Activated CD8-positive, alpha-beta memory T cell treated with anti-CD3 and anti-CD28 coated beads, Interleukin-2, amount 10 ng/mL, durations not matched to agents 7 days and 5 days (primary cell): ENCODE measurements around the gene TSPAN8. TPM values are rescaled to one million over a fixed set of nuclear protein-coding genes. Genes with fewer than 3 reads are reported as not detected.
"Not testable (repeated sequence)": the region's sequence is repeated elsewhere in the genome, so short reads cannot be mapped to it uniquely, and the experiment has no call there.

Source experiments
- ATAC-seq: fragments of 150-1000 bp; cut with Tn5 transposase; one replicate; pipeline ENCODE4 v1.10.0; 2021; ENCODE audit warnings: moderate library complexity
- CTCF ChIA-PET: fragments of 350-600 bp; sonication (Branson Sonifier 250); formaldehyde crosslinking; loops from one replicate; lab custom pipeline; 2021; ENCODE audit warnings: antibody characterized with exemption; lab: Charles Lee
- DNase-seq: peaks from one replicate; pipeline ENCODE4 v3.0.0-alpha.2; 2020
- H3K27ac Mint-ChIP-seq: one replicate; pipeline ENCODE4 v1.8.0; 2021; ENCODE audit warnings: mild to moderate bottlenecking, mixed read lengths
- H3K27me3 Mint-ChIP-seq: one replicate; pipeline ENCODE4 v1.8.0; 2021; ENCODE audit warnings: mixed read lengths
- H3K36me3 Mint-ChIP-seq: one replicate; pipeline ENCODE4 v1.8.0; 2021; ENCODE audit warnings: mild to moderate bottlenecking, mixed read lengths
- H3K4me1 Mint-ChIP-seq: one replicate; pipeline ENCODE4 v1.8.0; 2021; ENCODE audit warnings: mixed read lengths
- H3K4me3 Mint-ChIP-seq: one replicate; pipeline ENCODE4 v1.8.0; 2021; ENCODE audit warnings: mild to moderate bottlenecking, moderate library complexity, mixed read lengths
- H3K9me3 Mint-ChIP-seq: one replicate; pipeline ENCODE4 v1.8.0; 2022; ENCODE audit warnings: low read depth, mixed read lengths
- total RNA-seq, 2 experiments: library from RNA; stranded (reverse); gene quantifications; one replicate each; pipeline ENCODE4 v1.2.3, GENCODE V29; 2021

The TSPAN8 gene
- total RNA-seq, 2 experiments from 2014 or later: not detected

DNA sequence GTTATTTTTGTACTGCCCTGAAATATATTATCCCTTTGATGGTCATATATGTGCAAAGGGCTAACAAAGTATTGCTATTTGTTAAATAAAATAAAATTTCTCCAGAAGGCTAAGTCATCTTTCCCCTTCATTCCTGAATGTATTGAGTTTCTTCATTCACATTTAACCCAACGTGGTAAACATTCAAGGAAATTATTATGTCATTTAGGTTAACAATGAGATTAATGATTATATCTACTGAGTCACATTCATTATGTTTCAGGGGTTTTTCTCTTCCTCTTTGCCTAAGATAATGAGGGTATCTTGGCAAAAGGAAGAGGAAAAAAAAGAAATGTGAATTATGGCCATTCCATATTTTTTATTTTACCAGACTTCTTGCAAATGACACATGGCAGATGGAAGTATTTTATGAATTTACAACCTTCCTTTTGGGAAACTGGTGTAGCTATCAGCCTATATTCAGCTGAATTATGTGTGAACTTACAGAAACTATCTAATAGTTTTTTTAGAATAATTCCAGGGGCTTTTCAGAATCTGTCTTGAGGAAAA, 27.2 kb downstream of the TSPAN8 start:
- Mint-ChIP-seq H3K27ac (no peak overlapping the region), H3K9me3 (no peaks in the 10 kb centered on the region), H3K27me3 (no peaks in the 10 kb centered on the region), H3K4me3 (no peak overlapping the region), H3K36me3 (no peaks in the 10 kb centered on the region), H3K4me1 (no peaks in the 10 kb centered on the region)
- CTCF ChIA-PET: no interaction called here
- DNase-seq: no peak
- no peak for ATAC-seq

- ATAC-seq (no peak), DNase-seq (no peak)
- CTCF ChIA-PET: no interaction called here
- no peaks in the 10 kb centered on the region for H3K9me3 Mint-ChIP-seq
- no peak overlapping the region for H3K27ac Mint-ChIP-seq
- H3K27me3 Mint-ChIP-seq: no peaks in the 10 kb centered on the region
- H3K4me1 Mint-ChIP-seq: no peaks in the 10 kb centered on the region
- no peaks in the 10 kb centered on the region for H3K36me3 Mint-ChIP-seq
- no peak overlapping the region for H3K4me3 Mint-ChIP-seq
These were observed 28.4 kb downstream of the TSPAN8 start for GRCh38 chr12:71129364-71129763.

DNA sequence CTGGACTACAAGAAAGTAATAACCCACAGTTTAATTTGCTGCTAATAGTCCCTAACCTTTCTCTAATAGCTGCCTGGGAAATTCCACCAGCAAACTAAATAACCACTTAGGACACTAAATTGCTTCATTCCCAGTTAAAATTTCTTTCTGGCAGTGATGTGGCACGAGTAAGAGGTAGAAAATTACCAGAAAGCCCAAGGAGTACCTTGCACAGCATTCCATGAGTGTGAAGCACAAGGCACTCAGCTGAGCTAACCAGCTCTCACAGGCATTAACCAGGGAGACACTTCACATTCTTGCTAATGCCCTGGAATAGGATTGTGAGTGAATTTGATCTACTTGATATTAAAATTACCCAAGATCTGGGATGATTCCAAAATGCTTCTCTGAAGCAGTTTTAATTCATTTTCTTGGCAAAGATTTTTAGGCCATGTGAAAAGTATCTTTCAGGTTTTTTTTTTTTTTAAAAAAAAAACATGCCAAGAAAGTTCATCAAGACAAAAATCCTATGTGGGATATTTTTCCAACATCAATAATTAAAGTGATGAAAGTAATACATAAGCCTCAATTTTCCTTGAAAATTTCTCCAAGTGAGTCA, 29.5 kb downstream of the TSPAN8 start:
- no peaks in the 10 kb centered on the region for H3K27me3 Mint-ChIP-seq
- DNase-seq: no peak
- CTCF ChIA-PET: interaction anchor here (0.7 kb wide), 1 partner anchor 617 kb away, joined by 3 read pairs; no protein-coding TSS in a partner anchor
- H3K9me3 Mint-ChIP-seq: no peaks in the 10 kb centered on the region
- ATAC-seq: no peak
- no peak overlapping the region for H3K4me3 Mint-ChIP-seq
- no peaks in the 10 kb centered on the region for H3K36me3 Mint-ChIP-seq
- H3K4me1 Mint-ChIP-seq: no peaks in the 10 kb centered on the region
- H3K27ac Mint-ChIP-seq: no peak overlapping the region

- ATAC-seq: no peak
- DNase-seq: no peak
- H3K4me3 Mint-ChIP-seq: no peak overlapping the region
- no peaks in the 10 kb centered on the region for H3K36me3 Mint-ChIP-seq
- H3K27ac Mint-ChIP-seq: no peak overlapping the region
- CTCF ChIA-PET: no interaction called here
- no peaks in the 10 kb centered on the region for H3K4me1 Mint-ChIP-seq
- no peaks in the 10 kb centered on the region for H3K27me3 Mint-ChIP-seq
- H3K9me3 Mint-ChIP-seq: no peaks in the 10 kb centered on the region
These were observed 31.9 kb downstream of the TSPAN8 start for GRCh38 chr12:71125949-71126348.

- ATAC-seq (no peak), DNase-seq (no peak)
- CTCF ChIA-PET: no interaction called here
- no peaks in the 10 kb centered on the region for H3K4me1 Mint-ChIP-seq
- no peak overlapping the region for H3K27ac Mint-ChIP-seq
- H3K36me3 Mint-ChIP-seq: no peaks in the 10 kb centered on the region
- H3K9me3 Mint-ChIP-seq: no peaks in the 10 kb centered on the region
- H3K27me3 Mint-ChIP-seq: no peaks in the 10 kb centered on the region
- no peak overlapping the region for H3K4me3 Mint-ChIP-seq
These were observed 32.3 kb downstream of the TSPAN8 start for GRCh38 chr12:71125515-71125914.

- H3K4me3 Mint-ChIP-seq: no peak overlapping the region
- no peak overlapping the region for H3K27ac Mint-ChIP-seq
- ATAC-seq (no peak), DNase-seq (no peak)
- CTCF ChIA-PET: no interaction called here
- H3K4me1 Mint-ChIP-seq: no peaks in the 10 kb centered on the region
- H3K27me3 Mint-ChIP-seq: no peaks in the 10 kb centered on the region
- H3K36me3 Mint-ChIP-seq: no peaks in the 10 kb centered on the region
- no peaks in the 10 kb centered on the region for H3K9me3 Mint-ChIP-seq
These were observed 32.9 kb downstream of the TSPAN8 start for GRCh38 chr12:71124835-71125460.

GRCh38 chr12:71113148-71113547, 44.7 kb downstream of the TSPAN8 start:
- CTCF ChIA-PET, H3K27me3 Mint-ChIP-seq, ATAC-seq, H3K4me1 Mint-ChIP-seq, H3K4me3 Mint-ChIP-seq, H3K27ac Mint-ChIP-seq, H3K9me3 Mint-ChIP-seq, H3K36me3 Mint-ChIP-seq, DNase-seq: not testable (repeated sequence)

DNA sequence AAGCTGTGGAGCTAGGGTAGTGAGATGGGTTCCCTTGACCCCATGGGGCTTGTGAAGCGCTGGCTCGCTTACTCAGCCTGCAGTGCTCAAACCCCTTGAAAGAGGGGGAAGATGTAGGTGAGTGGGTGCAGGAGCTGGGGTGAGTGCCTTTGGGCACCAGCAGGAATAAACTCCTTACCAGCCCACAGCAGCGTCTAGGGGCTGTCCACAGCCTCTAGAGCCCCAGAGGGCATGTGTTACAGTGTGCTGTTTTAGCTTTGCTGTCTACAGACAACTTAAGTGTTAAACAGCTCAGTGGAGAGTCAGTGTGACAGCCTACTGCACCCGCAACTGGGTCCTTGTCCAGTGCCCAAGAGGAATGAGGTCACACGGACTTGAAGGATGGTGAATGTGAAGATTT, 48.0 kb downstream of the TSPAN8 start:
- Mint-ChIP-seq H3K27ac (no peak overlapping the region), H3K27me3 (no peaks in the 10 kb centered on the region), H3K9me3 (peaks cover 3% of the 10 kb centered on the region), H3K4me3 (no peak overlapping the region), H3K36me3 (no peaks in the 10 kb centered on the region), H3K4me1 (no peaks in the 10 kb centered on the region)
- CTCF ChIA-PET: no interaction called here
- no peak for DNase-seq
- ATAC-seq: no peak

- DNase-seq: no peak
- no peak for ATAC-seq
- no peaks in the 10 kb centered on the region for H3K36me3 Mint-ChIP-seq
- CTCF ChIA-PET: no interaction called here
- H3K9me3 Mint-ChIP-seq: peaks cover 2% of the 10 kb centered on the region
- H3K27ac Mint-ChIP-seq: no peak overlapping the region
- no peaks in the 10 kb centered on the region for H3K4me1 Mint-ChIP-seq
- no peak overlapping the region for H3K4me3 Mint-ChIP-seq
- no peaks in the 10 kb centered on the region for H3K27me3 Mint-ChIP-seq
These were observed 49.4 kb downstream of the TSPAN8 start for GRCh38 chr12:71108355-71108754.

- CTCF ChIA-PET: no interaction called here
- no peaks in the 10 kb centered on the region for H3K4me1 Mint-ChIP-seq
- no peaks in the 10 kb centered on the region for H3K36me3 Mint-ChIP-seq
- H3K9me3 Mint-ChIP-seq: peaks cover 2% of the 10 kb centered on the region
- DNase-seq: no peak
- no peak overlapping the region for H3K27ac Mint-ChIP-seq
- no peak overlapping the region for H3K4me3 Mint-ChIP-seq
- ATAC-seq: no peak
- H3K27me3 Mint-ChIP-seq: no peaks in the 10 kb centered on the region
These were observed 49.9 kb downstream of the TSPAN8 start for GRCh38 chr12:71107936-71108335.

DNA sequence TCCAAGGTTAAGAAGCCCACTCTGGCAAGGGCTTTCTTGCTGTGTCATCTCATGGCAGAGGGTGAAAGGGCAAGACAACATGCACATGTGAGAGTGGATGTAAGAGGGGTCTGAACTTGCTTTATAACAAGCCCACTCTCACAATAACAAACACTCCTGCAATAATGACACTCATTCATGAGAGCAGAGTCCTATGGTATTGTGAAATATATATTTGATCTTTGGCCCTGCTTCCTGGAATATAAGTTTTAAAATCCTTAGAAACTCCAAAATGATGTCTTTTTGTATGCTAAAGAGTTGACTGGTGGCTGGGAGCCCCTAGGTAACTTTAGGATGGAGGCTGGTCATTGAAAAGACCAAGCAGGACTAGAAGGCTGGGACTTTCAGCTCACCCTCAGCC, 51.8 kb downstream of the TSPAN8 start:
- no peaks in the 10 kb centered on the region for H3K4me1 Mint-ChIP-seq
- no peaks in the 10 kb centered on the region for H3K27me3 Mint-ChIP-seq
- CTCF ChIA-PET: no interaction called here
- DNase-seq (no peak), ATAC-seq (no peak)
- H3K9me3 Mint-ChIP-seq: peaks cover 2% of the 10 kb centered on the region
- H3K4me3 Mint-ChIP-seq: no peak overlapping the region
- H3K36me3 Mint-ChIP-seq: no peaks in the 10 kb centered on the region
- H3K27ac Mint-ChIP-seq: no peak overlapping the region

- no peak for ATAC-seq
- H3K27ac Mint-ChIP-seq: no peak overlapping the region
- no peaks in the 10 kb centered on the region for H3K27me3 Mint-ChIP-seq
- peaks cover 5% of the 10 kb centered on the region for H3K9me3 Mint-ChIP-seq
- CTCF ChIA-PET: no interaction called here
- H3K4me3 Mint-ChIP-seq: no peak overlapping the region
- DNase-seq: no peak
- no peaks in the 10 kb centered on the region for H3K36me3 Mint-ChIP-seq
- no peaks in the 10 kb centered on the region for H3K4me1 Mint-ChIP-seq
These were observed 65.5 kb downstream of the TSPAN8 start for GRCh38 chr12:71092290-71092689.

DNA sequence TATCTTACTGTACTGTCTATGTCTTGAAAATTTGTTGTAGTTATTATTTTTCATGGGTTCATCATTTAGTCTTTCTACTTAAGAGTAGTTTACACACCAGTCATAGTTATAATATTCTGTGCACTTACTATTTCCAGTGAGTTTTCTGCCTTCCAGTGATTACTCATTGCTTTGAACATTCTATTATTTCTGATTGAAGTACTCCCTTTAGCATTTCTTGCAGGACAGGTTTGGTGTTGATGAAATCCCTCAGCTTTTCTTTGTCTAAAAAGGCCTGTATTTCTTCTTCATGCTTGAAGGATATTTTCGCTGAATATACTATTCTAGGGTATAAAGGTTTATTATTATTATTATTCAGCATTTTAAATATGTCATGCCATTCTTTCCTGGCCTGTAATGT, 66.8 kb downstream of the TSPAN8 start:
- no peak for ATAC-seq
- CTCF ChIA-PET: no interaction called here
- Mint-ChIP-seq H3K36me3 (no peaks in the 10 kb centered on the region), H3K27me3 (no peaks in the 10 kb centered on the region), H3K9me3 (peaks cover 5% of the 10 kb centered on the region), H3K4me3 (no peak overlapping the region), H3K27ac (no peak overlapping the region), H3K4me1 (no peaks in the 10 kb centered on the region)
- DNase-seq: no peak

DNA sequence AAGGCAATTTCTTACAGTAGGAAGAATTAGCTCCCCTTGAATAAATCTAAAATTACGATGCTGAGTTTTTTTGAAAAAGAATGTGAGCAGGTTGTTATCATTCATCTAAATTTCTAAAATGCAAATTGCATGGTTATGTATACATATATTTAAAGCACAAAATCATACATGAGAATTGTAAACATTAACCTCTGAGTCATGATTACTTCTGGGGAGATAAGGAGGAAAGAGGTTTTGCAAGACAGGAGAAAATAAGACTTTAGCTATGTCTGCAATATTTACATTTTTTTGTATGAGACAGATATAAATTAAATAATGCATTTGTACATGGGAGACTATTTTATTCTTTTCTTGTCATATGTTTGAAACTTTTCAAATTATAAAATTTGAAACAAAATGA, 72.2 kb downstream of the TSPAN8 start:
- no peaks in the 10 kb centered on the region for H3K36me3 Mint-ChIP-seq
- H3K4me1 Mint-ChIP-seq: no peaks in the 10 kb centered on the region
- no peak overlapping the region for H3K27ac Mint-ChIP-seq
- DNase-seq (no peak), ATAC-seq (no peak)
- CTCF ChIA-PET: no interaction called here
- peaks cover 2% of the 10 kb centered on the region for H3K9me3 Mint-ChIP-seq
- no peak overlapping the region for H3K4me3 Mint-ChIP-seq
- H3K27me3 Mint-ChIP-seq: no peaks in the 10 kb centered on the region
